ENCODE results near the gene STRADA. TPM values are rescaled to one million over a fixed set of nuclear protein-coding genes. Genes with fewer than 3 reads are reported as not detected.

The STRADA gene
- total RNA-seq, 2 experiments from 2014 or later, result 73.2 to 76.3 TPM

DNA sequence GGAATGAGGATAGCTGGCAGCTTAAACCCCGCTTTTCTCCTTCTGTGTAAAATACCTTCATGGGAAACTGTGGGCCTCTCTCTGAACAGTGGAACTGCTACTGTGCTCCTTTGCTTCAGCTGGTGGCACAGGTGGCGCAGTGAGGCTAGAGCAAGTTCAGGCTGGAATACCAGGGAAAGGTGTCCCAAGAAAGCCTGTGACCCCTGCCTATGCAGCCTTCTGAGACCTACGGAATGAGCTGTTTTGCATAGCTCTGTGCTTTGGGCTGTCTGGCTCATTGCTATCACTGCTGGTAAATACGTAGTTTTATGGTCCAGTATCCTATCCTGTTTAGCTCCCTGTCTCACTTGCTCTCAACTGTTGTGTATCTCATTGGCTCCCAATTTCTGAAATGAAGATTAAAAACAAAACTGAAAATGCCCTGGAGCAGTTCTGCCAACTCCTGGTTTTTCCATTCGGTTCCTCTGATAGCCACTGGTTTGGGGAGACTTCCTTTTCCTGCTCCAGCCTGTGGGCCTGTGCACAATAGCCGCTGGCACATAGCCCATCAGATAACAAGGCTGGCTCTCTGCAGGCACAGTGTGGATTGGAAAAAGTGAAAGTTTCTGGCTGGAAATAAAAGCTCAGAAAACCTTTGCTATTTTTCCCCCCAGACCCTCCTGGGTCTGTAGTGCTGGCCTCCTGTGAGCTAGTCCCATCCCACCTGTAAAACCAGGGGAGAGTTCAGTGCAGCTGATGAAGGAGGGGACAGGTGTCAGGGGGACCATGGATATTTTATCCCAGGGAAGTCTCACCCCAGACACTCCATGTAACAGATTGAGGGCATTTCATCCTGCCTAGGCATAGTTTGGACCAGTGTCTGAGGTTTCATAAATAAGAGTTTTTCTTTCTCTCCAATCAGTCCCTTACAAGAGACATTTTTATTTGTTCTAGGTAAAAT is 65.7 kb downstream of the STRADA start:
- Mint-ChIP-seq H3K4me1 (ENCODE audit: low read depth) (peaks cover 8% of the 10 kb centered on the region), H3K27me3 (ENCODE audit: low read depth) (no peaks in the 10 kb centered on the region), H3K27ac (no peak overlapping the region), H3K9me3 (no peaks in the 10 kb centered on the region), H3K4me3 (no peak overlapping the region), H3K36me3 (ENCODE audit: low read depth) (peaks cover under 1% of the 10 kb centered on the region)
- intact Hi-C loops (cut with micrococcal nuclease), result no loop called here
- no peak for DNase-seq
- CTCF ChIA-PET, result interaction anchor here (1.4 to 2.4 kb wide), 4 partner anchors 10 to 250 kb away, joined by 3 to 11 read pairs (median 7); no protein-coding TSS in a partner anchor

DNA sequence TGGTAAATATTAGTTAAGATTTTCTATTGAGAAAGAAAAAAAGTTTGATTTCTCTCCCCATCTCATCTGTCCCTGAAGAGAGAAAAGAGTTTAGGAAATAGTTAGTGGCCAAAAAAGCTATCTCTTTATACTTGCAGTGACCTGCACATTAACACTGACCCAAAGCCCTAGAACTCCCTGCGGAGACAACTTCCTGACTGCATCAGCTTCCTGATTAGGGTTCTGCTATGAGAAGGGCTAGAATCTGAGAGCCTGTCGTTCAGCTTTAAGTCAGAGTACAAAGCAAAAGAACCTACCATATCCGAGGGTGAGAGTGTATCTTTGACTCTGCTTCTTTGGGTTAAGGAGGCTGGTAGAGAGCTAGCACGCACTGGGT is 66.4 kb downstream of the STRADA start:
- H3K9me3 Mint-ChIP-seq, result no peaks in the 10 kb centered on the region
- intact Hi-C loops (cut with micrococcal nuclease), result no loop called here
- no peaks in the 10 kb centered on the region for H3K27me3 Mint-ChIP-seq (ENCODE audit: low read depth)
- H3K4me1 Mint-ChIP-seq (ENCODE audit: low read depth), result peaks cover 4% of the 10 kb centered on the region
- H3K4me3 Mint-ChIP-seq, result no peak overlapping the region
- CTCF ChIA-PET, result interaction anchor here (1.0 to 2.4 kb wide), 4 partner anchors 9 to 272 kb away, joined by 3 to 11 read pairs (median 7); no protein-coding TSS in a partner anchor
- peaks cover 4% of the 10 kb centered on the region for H3K36me3 Mint-ChIP-seq (ENCODE audit: low read depth)
- no peak for DNase-seq
- peak overlapping the region; percentile 14 for H3K27ac Mint-ChIP-seq

DNA sequence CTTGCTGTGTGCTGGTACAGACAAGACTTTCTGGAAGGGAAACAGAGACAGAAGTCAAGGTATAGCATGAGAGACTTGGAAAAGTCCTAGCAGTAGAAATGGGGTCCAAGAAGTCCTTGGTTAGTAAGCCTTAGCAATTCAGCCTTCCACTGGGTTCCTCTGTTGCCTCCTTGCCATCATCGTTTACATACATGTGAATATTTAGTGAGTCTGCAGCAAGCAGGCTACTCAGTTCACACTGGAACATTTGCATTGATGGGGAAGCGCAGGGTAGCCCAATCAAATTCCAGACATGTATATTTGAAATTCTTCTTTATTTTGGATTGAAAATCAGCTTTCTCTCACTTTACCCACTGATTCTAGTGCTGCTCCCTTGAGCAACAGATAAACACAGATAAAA is 68.7 kb downstream of the STRADA start:
- no peak overlapping the region for H3K4me3 Mint-ChIP-seq
- no peaks in the 10 kb centered on the region for H3K27me3 Mint-ChIP-seq (ENCODE audit: low read depth)
- peaks cover 3% of the 10 kb centered on the region for H3K4me1 Mint-ChIP-seq (ENCODE audit: low read depth)
- H3K27ac Mint-ChIP-seq, result no peak overlapping the region
- intact Hi-C loops (cut with micrococcal nuclease), result no loop called here
- CTCF ChIA-PET, result no interaction called here
- no peak for DNase-seq
- no peaks in the 10 kb centered on the region for H3K9me3 Mint-ChIP-seq
- peaks cover 4% of the 10 kb centered on the region for H3K36me3 Mint-ChIP-seq (ENCODE audit: low read depth)

DNA sequence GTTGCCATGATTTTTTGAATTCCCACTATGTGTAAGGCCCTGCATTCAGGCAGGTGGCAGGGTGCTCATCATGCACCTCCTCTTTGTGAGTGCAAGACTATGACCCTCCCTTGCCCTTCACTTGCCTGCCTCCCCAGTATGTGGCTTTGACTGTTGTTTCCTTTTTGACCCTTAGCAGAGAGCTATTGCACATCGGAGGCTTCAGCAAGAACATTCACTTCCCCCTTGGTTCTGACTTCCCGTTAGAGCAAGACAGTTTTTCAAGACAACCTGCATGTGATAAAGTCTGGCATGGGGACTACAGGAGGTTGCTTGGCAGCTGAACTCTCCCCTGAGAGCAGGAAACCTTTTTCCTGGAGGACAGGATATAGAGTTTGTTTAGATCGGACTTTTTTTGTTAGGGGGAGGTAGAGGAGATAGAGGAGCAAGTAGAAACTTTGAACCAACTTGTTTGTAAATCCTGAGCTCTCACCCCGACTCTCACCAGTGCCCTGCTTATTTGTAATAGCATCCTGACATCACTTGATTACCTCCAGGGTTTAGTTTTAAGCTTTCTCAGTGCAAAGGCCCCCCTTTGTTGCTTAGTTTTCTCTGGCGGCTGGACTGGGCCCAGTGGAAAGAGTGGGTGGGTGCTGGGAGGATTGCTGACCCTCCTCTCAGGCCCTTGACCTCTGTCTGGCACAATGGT is 75.9 kb downstream of the STRADA start:
- intact Hi-C loops (cut with micrococcal nuclease), result no loop called here
- H3K4me1 Mint-ChIP-seq (ENCODE audit: low read depth), result peaks cover 5% of the 10 kb centered on the region
- no peak for DNase-seq
- H3K36me3 Mint-ChIP-seq (ENCODE audit: low read depth), result peaks cover 8% of the 10 kb centered on the region
- no peaks in the 10 kb centered on the region for H3K27me3 Mint-ChIP-seq (ENCODE audit: low read depth)
- no peaks in the 10 kb centered on the region for H3K9me3 Mint-ChIP-seq
- H3K27ac Mint-ChIP-seq, result no peak overlapping the region
- CTCF ChIA-PET, result interaction anchor here (0.7 to 2.3 kb wide), 5 partner anchors 10 to 279 kb away, joined by 3 to 11 read pairs (median 3); no protein-coding TSS in a partner anchor
- no peak overlapping the region for H3K4me3 Mint-ChIP-seq

DNA sequence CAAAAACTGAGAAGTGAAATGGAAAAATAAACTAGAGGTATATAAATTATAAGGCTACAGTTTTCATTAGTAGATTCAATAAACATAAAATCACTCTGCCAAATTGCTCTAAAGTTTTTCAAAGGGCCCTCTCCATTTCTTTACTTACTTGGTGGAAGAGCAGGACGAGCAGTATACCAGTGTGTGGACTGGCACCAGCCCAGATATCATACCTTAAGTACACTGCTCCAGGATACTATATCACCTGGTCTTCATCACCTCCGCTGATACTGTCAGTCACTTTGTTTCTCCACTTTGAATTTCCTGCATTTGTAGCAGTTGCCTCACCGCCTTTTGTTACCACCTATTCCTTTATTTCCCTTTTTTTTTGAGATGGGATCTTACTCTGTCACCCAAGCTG is 81.7 kb downstream of the STRADA start:
- no peak for DNase-seq
- no peak overlapping the region for H3K4me3 Mint-ChIP-seq
- H3K4me1 Mint-ChIP-seq (ENCODE audit: low read depth), result peaks cover 5% of the 10 kb centered on the region
- intact Hi-C loops (cut with micrococcal nuclease), result no loop called here
- CTCF ChIA-PET, result interaction anchor here (0.6 to 2.0 kb wide), 2 partner anchors 11 to 223 kb away, joined by 3 to 5 read pairs; no protein-coding TSS in a partner anchor
- H3K27me3 Mint-ChIP-seq (ENCODE audit: low read depth), result no peaks in the 10 kb centered on the region
- H3K27ac Mint-ChIP-seq, result peak overlapping the region; percentile 33
- peaks cover 6% of the 10 kb centered on the region for H3K36me3 Mint-ChIP-seq (ENCODE audit: low read depth)
- no peaks in the 10 kb centered on the region for H3K9me3 Mint-ChIP-seq

DNA sequence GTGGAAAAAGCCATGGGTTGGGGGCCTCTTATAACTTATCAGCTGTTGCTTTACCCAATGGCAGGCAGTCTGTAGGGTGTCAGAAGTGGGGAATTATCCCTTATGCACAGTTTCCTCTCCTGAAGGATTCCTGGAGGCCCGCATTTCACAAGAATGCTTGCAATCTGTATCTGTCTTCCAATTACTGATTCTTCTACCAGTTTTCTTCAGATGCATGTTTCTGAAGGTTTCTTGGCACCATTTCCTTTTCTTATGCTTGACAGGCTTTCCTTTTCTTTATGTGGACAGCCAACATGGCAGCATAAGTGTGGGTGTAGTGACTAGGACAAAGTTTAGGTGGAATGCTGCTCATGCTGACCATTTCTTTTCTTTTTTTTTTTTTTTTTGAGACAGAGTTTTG is 83.2 kb downstream of the STRADA start:
- H3K4me3 Mint-ChIP-seq, result no peak overlapping the region

DNA sequence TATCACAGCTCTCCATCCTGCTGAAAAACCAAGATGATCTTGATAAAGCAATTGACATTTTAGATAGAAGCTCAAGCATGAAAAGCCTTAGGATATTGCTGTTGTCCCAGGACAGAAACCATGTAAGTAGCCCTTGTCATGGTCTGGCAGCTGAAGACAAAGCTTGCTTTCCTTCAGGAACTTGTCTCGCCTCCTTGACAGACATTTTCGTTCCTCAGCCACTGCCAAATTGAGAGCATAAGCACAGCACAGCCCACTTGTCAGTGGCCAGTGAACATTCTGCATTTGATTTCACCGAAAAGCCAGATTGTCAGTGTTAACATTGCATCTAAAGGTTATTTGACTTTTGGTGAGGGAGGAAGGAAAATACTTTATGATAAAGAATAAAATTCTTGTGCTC is 83.8 kb downstream of the STRADA start:
- CTCF ChIA-PET, result interaction anchor here (0.5 to 1.3 kb wide), 3 partner anchors 11 to 916 kb away, joined by 3 to 6 read pairs (median 4); no protein-coding TSS in a partner anchor
- Mint-ChIP-seq H3K27me3 (ENCODE audit: low read depth) (no peaks in the 10 kb centered on the region), H3K4me1 (ENCODE audit: low read depth) (peaks cover 2% of the 10 kb centered on the region), H3K4me3 (no peak overlapping the region), H3K27ac (no peak overlapping the region), H3K36me3 (ENCODE audit: low read depth) (peaks cover 8% of the 10 kb centered on the region), H3K9me3 (no peaks in the 10 kb centered on the region)
- intact Hi-C loops (cut with micrococcal nuclease), result no loop called here
- DNase-seq, result no peak

More for the DNA sequence above, 83.2 kb downstream of the STRADA start:
- CTCF ChIA-PET, result interaction anchor here (1.3 kb wide), 1 partner anchor 10 kb away, joined by 6 read pairs; no protein-coding TSS in a partner anchor
- DNase-seq, result no peak
- Mint-ChIP-seq H3K9me3 (no peaks in the 10 kb centered on the region), H3K27me3 (ENCODE audit: low read depth) (no peaks in the 10 kb centered on the region), H3K4me1 (ENCODE audit: low read depth) (peaks cover 2% of the 10 kb centered on the region), H3K36me3 (ENCODE audit: low read depth) (peaks cover 8% of the 10 kb centered on the region), H3K27ac (no peak overlapping the region)
- intact Hi-C loops (cut with micrococcal nuclease), result no loop called here

DNA sequence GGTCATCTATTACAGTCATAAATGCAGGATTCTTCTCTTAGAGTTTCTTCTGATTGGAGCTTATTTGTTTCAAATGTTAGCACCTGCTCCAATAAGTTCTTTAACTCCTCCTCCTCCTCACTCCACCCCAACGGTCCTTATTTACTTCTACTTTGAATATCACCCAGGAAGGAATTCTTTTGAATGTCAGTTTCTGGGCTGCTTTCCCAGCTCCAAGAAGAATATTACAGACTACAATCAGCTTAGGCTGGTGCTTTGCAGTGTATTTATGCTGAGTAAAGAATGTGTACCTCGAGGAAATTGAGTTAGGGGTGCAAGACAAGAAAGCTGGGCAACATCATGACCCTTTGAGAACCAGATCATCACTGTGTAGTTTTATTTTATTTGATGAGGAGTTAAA is 88.5 kb downstream of the STRADA start:
- H3K36me3 Mint-ChIP-seq (ENCODE audit: low read depth), result peaks cover 13% of the 10 kb centered on the region
- CTCF ChIA-PET, result no interaction called here
- no peaks in the 10 kb centered on the region for H3K9me3 Mint-ChIP-seq
- no peak overlapping the region for H3K27ac Mint-ChIP-seq
- H3K4me1 Mint-ChIP-seq (ENCODE audit: low read depth), result peaks cover 5% of the 10 kb centered on the region
- intact Hi-C loops (cut with micrococcal nuclease), result no loop called here
- no peaks in the 10 kb centered on the region for H3K27me3 Mint-ChIP-seq (ENCODE audit: low read depth)
- DNase-seq, result no peak
- no peak overlapping the region for H3K4me3 Mint-ChIP-seq

Other genes starting within 250 kb of the STRADA start
- not detected for gene KCNH6, start 218.4 kb downstream of the STRADA start, total RNA-seq
- gene DCAF7, start 191.3 kb downstream of the STRADA start, total RNA-seq, result 100 to 1,000 TPM; 102 to 103 TPM
- gene TACO1, start 140.9 kb downstream of the STRADA start, total RNA-seq, result 10 to 100 TPM; 27.6 to 28.9 TPM
- gene MAP3K3, start 119.4 kb downstream of the STRADA start, total RNA-seq, result 10 to 100 TPM; 28.8 to 29.6 TPM
- 100 to 1,000 TPM; 121 TPM for gene LIMD2, start 41.7 kb downstream of the STRADA start, total RNA-seq
- 10 to 100 TPM; 40.5 to 42.1 TPM for gene CCDC47, start 31.8 kb upstream of the STRADA start, total RNA-seq
- gene DDX42, start 32.4 kb upstream of the STRADA start, total RNA-seq, result 10 to 100 TPM; 91.7 to 92.9 TPM
- 100 to 1,000 TPM; 144 to 154 TPM for gene PSMC5, start 85.6 kb upstream of the STRADA start, total RNA-seq
- gene FTSJ3, start 85.9 kb upstream of the STRADA start, total RNA-seq, result 10 to 100 TPM; 25.3 to 26.2 TPM
- gene SMARCD2, start 100.9 kb upstream of the STRADA start, total RNA-seq, result 100 to 1,000 TPM in 1 of 2 experiments, 10 to 100 TPM in 1; 98.5 to 107 TPM
- gene CSH2, start 131.9 kb upstream of the STRADA start, total RNA-seq, result not detected
- gene GH2, start 140.1 kb upstream of the STRADA start, total RNA-seq, result not detected
- not detected for gene CSH1, start 154.8 kb upstream of the STRADA start, total RNA-seq
- not detected for gene CSHL1, start 169.5 kb upstream of the STRADA start, total RNA-seq
- gene GH1, start 177.0 kb upstream of the STRADA start, total RNA-seq, result not detected
- gene CD79B, start 190.5 kb upstream of the STRADA start, total RNA-seq, result 10 to 100 TPM; 24.2 to 24.3 TPM
- under 1 TPM; 0.10 to 0.47 TPM for gene SCN4A, start 231.1 kb upstream of the STRADA start, total RNA-seq